ENCODE data around the gene NEMP2. TPM values are rescaled to one million over a fixed set of nuclear protein-coding genes. Genes with fewer than 3 reads are reported as not detected.

NEMP2 gene
- total and polyA plus RNA-seq, 2 of the 8 experiments (the other 6 are each of a cell fraction or from before 2014, with no cell fraction given) = 3.1 to 5.3 TPM

- DNase-seq (ENCODE audit: low read depth in 1 of 2, low spot score in 2 of 2) = no peak
- Histone ChIP-seq H3K23me2 (ENCODE audit: low read depth, low read length) (no peaks in the 10 kb centered on the region), H3K4me1 (replicated peaks in 1 of 4; ENCODE audit: control insufficient read depth in 3 of 4, insufficient read depth in 4 of 4, low read length in 3 of 4) (peaks cover 0 to 2% (median 0%) of the 10 kb centered on the region in 4 experiments; a peak in 1 of 7 replicates), H3K9me3 (ENCODE audit: insufficient read depth in 2 of 2, low read depth in 1 of 2, low read length in 1 of 2) (no peaks in the 10 kb centered on the region), H3K4me2 (ENCODE audit: insufficient read depth in 1 of 2, low read depth in 2 of 2, low read length in 2 of 2) (no peak overlapping the region), H2AK5ac (ENCODE audit: low read depth, low read length) (no peak overlapping the region), H3K79me2 (ENCODE audit: control insufficient read depth in 1 of 2, insufficient read depth in 2 of 2, low read length in 2 of 2) (no peaks in the 10 kb centered on the region), H3K36me3 (ENCODE audit: control insufficient read depth in 2 of 4, insufficient read depth in 4 of 4, low read length in 3 of 4) (no peaks in the 10 kb centered on the region), H2BK5ac (ENCODE audit: low read depth, low read length) (no peak overlapping the region), H3K9ac (replicated peaks in 1 of 4; ENCODE audit: extremely low read depth in 1 of 4, low read depth in 3 of 4, low read length in 3 of 4) (no peak overlapping the region), H4K5ac (ENCODE audit: insufficient read length, low read depth, low read length) (no peak overlapping the region), H3K14ac (ENCODE audit: insufficient read length) (no peak overlapping the region), H2BK120ac (replicated peaks; ENCODE audit: low read depth, low read length) (no peak overlapping the region), H4K91ac (replicated peaks; ENCODE audit: insufficient read length, low read length) (no peak overlapping the region), H3K23ac (ENCODE audit: insufficient read length) (no peak overlapping the region), H3K27ac (ENCODE audit: low read depth, low read length) (no peak overlapping the region), H2BK15ac (ENCODE audit: low read length) (no peak overlapping the region), H2BK20ac (ENCODE audit: low read length) (no peak overlapping the region), H4K20me1 (replicated peaks in 1 of 2; ENCODE audit: control insufficient read depth in 1 of 2, insufficient read depth in 2 of 2, low read length in 2 of 2) (no peaks in the 10 kb centered on the region), H4K8ac (ENCODE audit: extremely low read depth, insufficient read depth, low read length) (no peak overlapping the region), H2BK12ac (ENCODE audit: low read depth, low read length) (no peak overlapping the region), H3K56ac (replicated peaks; ENCODE audit: insufficient read length, low read depth, low read length) (no peak overlapping the region), H3K27me3 (replicated peaks in 1 of 4; ENCODE audit: control insufficient read depth in 3 of 4, extremely low read depth in 1 of 4, insufficient read depth in 3 of 4, low read length in 3 of 4) (no peaks in the 10 kb centered on the region), H3K4me3 (ENCODE audit: extremely low read depth in 1 of 4, insufficient read depth in 2 of 4, low read depth in 3 of 4, low read length in 4 of 4) (no peak overlapping the region), H2AFZ (ENCODE audit: low read length) (no peak overlapping the region), H3K18ac (ENCODE audit: extremely low read depth, low read length) (no peak overlapping the region), H3K4ac (replicated peaks; ENCODE audit: insufficient read length, low read depth, low read length) (no peak overlapping the region), H3K79me1 (ENCODE audit: low read depth, low read length) (no peaks in the 10 kb centered on the region)
- CTCF ChIA-PET (ENCODE audit: partially characterized antibody) = no interaction called here
- TF ChIP-seq HDAC2 (IDR thresholded peaks at IDR 0.05; ENCODE audit: borderline replicate concordance in 1 of 2, low read depth in 2 of 2, low read length in 2 of 2) = no peak
- TF ChIP-seq SIRT6 (IDR thresholded peaks at IDR 0.05; ENCODE audit: low read length) = no peak
- TF ChIP-seq RNF2 (IDR thresholded peaks at IDR 0.05; ENCODE audit: borderline replicate concordance, low read depth, low read length, missing control alignments, poor library complexity, severe bottlenecking) = no peak
- TF ChIP-seq SAP30 (IDR thresholded peaks at IDR 0.05; ENCODE audit: insufficient read depth, insufficient replicate concordance, low read length) = no peak
- no peak for TF ChIP-seq SIX5 (IDR thresholded peaks at IDR 0.05; ENCODE audit: low read depth, low read length)
- no peak for TF ChIP-seq RAD21 (IDR thresholded peaks at IDR 0.05 in 1 of 2, conservative IDR thresholded peaks at IDR 0.05 in 1 of 2; ENCODE audit: low read depth in 2 of 2, low read length in 2 of 2)
- TF ChIP-seq EZH2 (IDR thresholded peaks at IDR 0.05; ENCODE audit: low read depth, low read length, severe bottlenecking) = no peak
- no peak for TF ChIP-seq JUND (IDR thresholded peaks at IDR 0.05; ENCODE audit: low read length)
- no peak for TF ChIP-seq E2F6 (IDR thresholded peaks at IDR 0.05)
- TF ChIP-seq PHF8 (conservative IDR thresholded peaks at IDR 0.05; ENCODE audit: low read depth, low read length) = no peak
- no peak for TF ChIP-seq MAX (IDR thresholded peaks at IDR 0.05)
- POLR2A ChIA-PET (ENCODE audit: partially characterized antibody) = interaction anchor here (1.3 kb wide), 1 partner anchor 10 kb away, joined by 3 read pairs; no protein-coding TSS in a partner anchor
- FAIRE-seq = no peak
Observed at GRCh38 chr2:190524928-190525327, 9.6 kb downstream of the NEMP2 start.

All from H1 (cell line).